Large intestine (tissue), 3 donors: ENCODE measurements around the gene TCEA3. TPM values are rescaled to one million over a fixed set of nuclear protein-coding genes. Genes with fewer than 3 reads are reported as not detected.
A peak's percentile ranks its signal among the peaks of the same experiment; 100 is the strongest.
"Not testable (repeated sequence)": the region's sequence is repeated elsewhere in the genome, so short reads cannot be mapped to it uniquely, and the experiment has no call there.

Experiments used
- DNase-seq, 2 donors: peaks; one replicate each; pipeline versions ENCODE4 v3.0.0 to v3.0.0-alpha.2; 2013
- H3K27ac ChIP-seq: one replicate; pipeline ENCODE4 v1.5.1; 2013; ENCODE audit warnings: low read length
- H3K27me3 ChIP-seq: 2 replicates; pipeline ENCODE4 v1.6.1; 2013; ENCODE audit warnings: low read length; ENCODE audit not compliant: control insufficient read depth, insufficient read depth
- H3K36me3 ChIP-seq: 2 replicates; pipeline ENCODE4 v1.6.1; 2013; ENCODE audit warnings: low read length; ENCODE audit not compliant: control insufficient read depth, insufficient read depth
- H3K4me1 ChIP-seq: one replicate; pipeline ENCODE4 v1.6.1; 2013; ENCODE audit warnings: low read length; ENCODE audit not compliant: control insufficient read depth, insufficient read depth
- H3K4me3 ChIP-seq: one replicate; pipeline ENCODE4 v1.5.1; 2013; ENCODE audit warnings: low read length
- H3K9me3 ChIP-seq: one replicate; pipeline ENCODE4 v1.6.1; 2013; ENCODE audit warnings: mild to moderate bottlenecking, low read depth, low read length, moderate library complexity; ENCODE audit not compliant: control insufficient read depth
- WGBS: methylation state at CpG from one replicate; pipeline ENCODE4 v1.1.5; 2013; ENCODE audit warnings: low lambda C conversion rate; ENCODE audit not compliant: insufficient coverage; 5-methylcytosine and 5-hydroxymethylcytosine counted together
- polyA plus RNA-seq: library from polyadenylated mRNA; unstranded; fragments of 120-200 nt; gene quantifications from one replicate; pipeline ENCODE4 v1.2.1, GENCODE V29; 2013

TCEA3 gene
- polyA plus RNA-seq, 1 donor: 29.4 TPM

GRCh38 chr1:23381233-23381885 is 43.2 kb downstream of the TCEA3 start:
- no peaks in the 10 kb centered on the region for H3K27me3 ChIP-seq
- WGBS: 49% methylated on average over 3 of the region's 5 CpGs

GRCh38 chr1:23380719-23381118 is 43.8 kb downstream of the TCEA3 start:
- peaks cover 3% of the 10 kb centered on the region for H3K36me3 ChIP-seq
- H3K27ac ChIP-seq: peak overlapping the region; percentile 15
- WGBS: no CpG with 5 or more reads among the region's 5 CpGs
- DNase-seq: no peak
- no peaks in the 10 kb centered on the region for H3K9me3 ChIP-seq
- H3K4me1 ChIP-seq: peaks cover 17% of the 10 kb centered on the region
- H3K27me3 ChIP-seq: no peaks in the 10 kb centered on the region
- no peak overlapping the region for H3K4me3 ChIP-seq

More at GRCh38 chr1:23381233-23381885, 43.2 kb downstream of the TCEA3 start:
- Histone ChIP-seq H3K4me3 (no peak overlapping the region), H3K36me3 (peaks cover 3% of the 10 kb centered on the region), H3K27ac (peak overlapping the region; percentile 15), H3K9me3 (no peaks in the 10 kb centered on the region), H3K4me1 (peaks cover 17% of the 10 kb centered on the region)
- peak; percentile 68 to 86 for DNase-seq

- not testable (repeated sequence) for H3K27ac ChIP-seq, H3K27me3 ChIP-seq, DNase-seq, H3K4me3 ChIP-seq, H3K36me3 ChIP-seq, H3K9me3 ChIP-seq
- no CpG with 5 or more reads among the region's 4 CpGs for WGBS
- peaks cover 17% of the 10 kb centered on the region for H3K4me1 ChIP-seq
Observed at GRCh38 chr1:23380236-23380635, 44.3 kb downstream of the TCEA3 start.

- H3K4me1 ChIP-seq: peaks cover 17% of the 10 kb centered on the region
- WGBS: no CpG with 5 or more reads among the region's 19 CpGs
- DNase-seq: peak; percentile 43 to 78
- no peaks in the 10 kb centered on the region for H3K9me3 ChIP-seq
- H3K36me3 ChIP-seq: no peaks in the 10 kb centered on the region
- peak overlapping the region; percentile 39 for H3K27ac ChIP-seq
- no peaks in the 10 kb centered on the region for H3K27me3 ChIP-seq
- no peak overlapping the region for H3K4me3 ChIP-seq
Observed at GRCh38 chr1:23376890-23377811, 47.4 kb downstream of the TCEA3 start.

- H3K9me3 ChIP-seq, H3K36me3 ChIP-seq, H3K4me3 ChIP-seq, H3K27ac ChIP-seq, H3K27me3 ChIP-seq, DNase-seq: not testable (repeated sequence)
- H3K4me1 ChIP-seq: peaks cover 22% of the 10 kb centered on the region
- WGBS: no CpG with 5 or more reads among the region's 12 CpGs
Observed at GRCh38 chr1:23374079-23374735, 50.3 kb downstream of the TCEA3 start.

GRCh38 chr1:23371987-23372880 is 52.3 kb downstream of the TCEA3 start:
- no CpG with 5 or more reads among the region's 13 CpGs for WGBS

GRCh38 chr1:23370709-23371584 is 53.6 kb downstream of the TCEA3 start:
- WGBS: 40% methylated on average over 1 of the region's 13 CpGs
- Histone ChIP-seq H3K27me3 (no peaks in the 10 kb centered on the region), H3K9me3 (no peaks in the 10 kb centered on the region), H3K4me3 (no peak overlapping the region), H3K36me3 (peaks cover 11% of the 10 kb centered on the region), H3K27ac (peak overlapping the region; percentile 91), H3K4me1 (peaks cover 16% of the 10 kb centered on the region)
- peak in 1 of 2 donors; percentile 57 for DNase-seq

More at GRCh38 chr1:23371987-23372880, 52.3 kb downstream of the TCEA3 start:
- no peak for DNase-seq
- H3K9me3 ChIP-seq: no peaks in the 10 kb centered on the region
- H3K4me3 ChIP-seq: no peak overlapping the region
- H3K36me3 ChIP-seq: no peaks in the 10 kb centered on the region
- H3K27me3 ChIP-seq: no peaks in the 10 kb centered on the region
- H3K27ac ChIP-seq: no peak overlapping the region
- H3K4me1 ChIP-seq: peaks cover 21% of the 10 kb centered on the region

GRCh38 chr1:23370330-23370708 is 54.2 kb downstream of the TCEA3 start:
- Histone ChIP-seq H3K4me1 (peaks cover 16% of the 10 kb centered on the region), H3K36me3 (peaks cover 15% of the 10 kb centered on the region), H3K27ac (peak overlapping the region; percentile 91), H3K4me3 (peak overlapping the region; percentile 86), H3K27me3 (no peaks in the 10 kb centered on the region), H3K9me3 (peaks cover 5% of the 10 kb centered on the region)
- no peak for DNase-seq
- no CpG with 5 or more reads among the region's 5 CpGs for WGBS

- H3K4me1 ChIP-seq: peaks cover 16% of the 10 kb centered on the region
Observed at GRCh38 chr1:23369335-23370013, 55.1 kb downstream of the TCEA3 start, which contains the start of gene ZNF436. Gene ZNF436, minus strand, starts transcription at chr1:23369836. Its CDS starts 1,831 bp downstream, at chr1:23368005.

More at GRCh38 chr1:23369335-23370013, 55.1 kb downstream of the TCEA3 start, which contains the start of gene ZNF436:
- H3K4me3 ChIP-seq: peak within 1 kb of the TSS; percentile 86
- whole genome bisulfite sequencing: no CpG with 5 or more reads among the region's 29 CpGs
- H3K9me3 ChIP-seq: peaks cover 13% of the 10 kb centered on the region
- peak within 1 kb of the TSS; percentile 91 for H3K27ac ChIP-seq
- H3K27me3 ChIP-seq: no peaks in the 10 kb centered on the region
- DNase-seq: peak; percentile 69 to 82
- peaks cover 21% of the 10 kb centered on the region for H3K36me3 ChIP-seq
